Fibroblast of pulmonary artery (primary cell): ENCODE results near the gene TLE4.
"Not testable (repeated sequence)": the region's sequence is repeated elsewhere in the genome, so short reads cannot be mapped to it uniquely, and the experiment has no call there.

Experiments
- DNase-seq: peaks from one replicate; pipeline ENCODE4 v3.0.0-alpha.2; 2010; ENCODE audit warnings: low read depth
- H3K4me3 ChIP-seq: replicated peaks from 2 replicates; pipeline ENCODE4 v1.5.1; 2011; ENCODE audit warnings: low read depth, mild to moderate bottlenecking, control low read depth, low read length, moderate library complexity
- CTCF ChIP-seq: IDR thresholded peaks from 2 replicates; pipeline ENCODE4 v1.5.1; 2011; ENCODE audit warnings: mild to moderate bottlenecking, control low read depth, low read length, inconsistent platforms; ENCODE audit errors: missing control alignments

Gene TLE4

GRCh38 chr9:79633558-79633957 is 61.8 kb downstream of the TLE4 start:
- no peak overlapping the region for H3K4me3 ChIP-seq
- no peak for TF ChIP-seq CTCF
- DNase-seq: no peak

- TF ChIP-seq CTCF: no peak
- H3K4me3 ChIP-seq: no peak overlapping the region
- no peak for DNase-seq
Observed at GRCh38 chr9:79637177-79637925, 65.6 kb downstream of the TLE4 start.

- no peak for DNase-seq
- H3K4me3 ChIP-seq: no peak overlapping the region
- TF ChIP-seq CTCF: no peak
Observed at GRCh38 chr9:79638806-79639205, 67.0 kb downstream of the TLE4 start.

- no peak overlapping the region for H3K4me3 ChIP-seq
- no peak for TF ChIP-seq CTCF
- no peak for DNase-seq
Observed at GRCh38 chr9:79639354-79639753, 67.6 kb downstream of the TLE4 start.

- not testable (repeated sequence) for H3K4me3 ChIP-seq, DNase-seq
Observed at GRCh38 chr9:79640067-79640466, 68.3 kb downstream of the TLE4 start.

GRCh38 chr9:79641070-79641469 is 69.3 kb downstream of the TLE4 start:
- H3K4me3 ChIP-seq: no peak overlapping the region
- DNase-seq: no peak
- TF ChIP-seq CTCF: no peak

- no peak for DNase-seq
- no peak for TF ChIP-seq CTCF
- no peak overlapping the region for H3K4me3 ChIP-seq
Observed at GRCh38 chr9:79642671-79643070, 70.9 kb downstream of the TLE4 start.
